SK-N-SH (cell line): ENCODE data around the gene ELP1.

Experiments
- CTCF ChIP-seq: fragments of 200-600 bp; sonication (generic); IDR thresholded peaks from 2 replicates; pipeline ENCODE4 v1.6.1; 2017; ENCODE audit warnings: antibody characterized with exemption, mild to moderate bottlenecking, moderate library complexity
- EZH2phosphoT487 ChIP-seq: fragments of 200-600 bp; sonication (generic); IDR thresholded peaks from 2 replicates; pipeline ENCODE4 v1.6.1; 2017; ENCODE audit warnings: low read depth, mixed run types, mild to moderate bottlenecking, antibody characterized with exemption, moderate library complexity, borderline replicate concordance
- MAX ChIP-seq: IDR thresholded peaks from 2 replicates; pipeline ENCODE4 v1.4.0; 2012; ENCODE audit warnings: low read depth
- NRF1 ChIP-seq: IDR thresholded peaks from 2 replicates; pipeline ENCODE4 v1.6.1; 2012; ENCODE audit warnings: low read depth, mild to moderate bottlenecking, low read length
- REST ChIP-seq: IDR thresholded peaks from 2 replicates; pipeline ENCODE4 v1.6.1; 2012; ENCODE audit warnings: mild to moderate bottlenecking, low read depth, low read length, moderate library complexity
- RFX5 ChIP-seq: IDR thresholded peaks from 2 replicates; pipeline ENCODE4 v1.6.1; 2012; ENCODE audit warnings: mild to moderate bottlenecking, improper control_type of control experiment, low read length
- YY1 ChIP-seq: IDR thresholded peaks from 2 replicates; pipeline ENCODE4 v1.4.0; 2012; ENCODE audit warnings: low read depth, mild to moderate bottlenecking

DNA sequence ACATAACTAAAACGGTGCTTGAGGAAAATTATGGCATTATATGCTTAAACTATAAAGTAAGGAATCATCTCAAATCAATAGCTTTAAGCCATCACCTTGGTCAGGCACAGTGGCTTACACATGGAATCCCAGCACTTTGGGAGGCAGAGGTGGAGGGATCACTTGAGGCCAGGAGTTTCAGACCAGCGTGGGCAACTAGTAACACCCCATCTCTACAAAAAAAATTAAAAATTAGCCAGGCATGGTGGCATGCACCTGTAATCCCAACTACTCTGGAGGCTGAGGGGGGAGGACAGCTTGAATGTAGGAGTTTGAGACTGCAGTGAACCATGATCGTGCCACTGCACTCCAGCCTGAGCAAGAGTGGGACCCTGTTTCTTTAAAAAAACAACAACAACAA lies 49.2 kb downstream of the ELP1 start:
- no peak for TF ChIP-seq CTCF
- TF ChIP-seq NRF1 = no peak
- TF ChIP-seq EZH2phosphoT487 = no peak
- TF ChIP-seq YY1 = no peak
- no peak for TF ChIP-seq RFX5
- TF ChIP-seq REST = no peak
- TF ChIP-seq MAX = no peak
